Calu3 (cell line): ENCODE measurements around the gene NEMF. TPM values are rescaled to one million over a fixed set of nuclear protein-coding genes. Genes with fewer than 3 reads are reported as not detected.
"Not testable (repeated sequence)": the region's sequence is repeated elsewhere in the genome, so short reads cannot be mapped to it uniquely, and the experiment has no call there.

Experiments used
- BruUV-seq: library from RNA; stranded (reverse); fragments of 400-500 nt; replicated peaks from 2 replicates; lab custom pipeline; 2021; lab: Mats Ljungman, UMichigan
- CTCF ChIA-PET: fragments of 300-600 bp; sonication (Branson Sonifier 250); formaldehyde crosslinking; loops from one replicate; lab custom pipeline; 2022; ENCODE audit warnings: antibody characterized with exemption; lab: Charles Lee
- DNase-seq: peaks from one replicate; pipeline ENCODE4 v3.0.0; 2022
- H3K27ac Mint-ChIP-seq: one replicate; pipeline ENCODE4 v1.8.0; 2022; ENCODE audit warnings: mixed read lengths; ENCODE audit not compliant: unreplicated experiment
- H3K27me3 Mint-ChIP-seq: one replicate; pipeline ENCODE4 v1.8.0; 2022; ENCODE audit warnings: mixed read lengths; ENCODE audit not compliant: unreplicated experiment
- H3K36me3 Mint-ChIP-seq: one replicate; pipeline ENCODE4 v1.8.0; 2022; ENCODE audit warnings: mild to moderate bottlenecking, moderate library complexity, mixed read lengths; ENCODE audit not compliant: insufficient read depth, unreplicated experiment
- H3K4me1 Mint-ChIP-seq: one replicate; pipeline ENCODE4 v1.8.0; 2022; ENCODE audit warnings: mild to moderate bottlenecking, low read depth, mixed read lengths; ENCODE audit not compliant: unreplicated experiment
- H3K4me3 Mint-ChIP-seq: one replicate; pipeline ENCODE4 v1.8.0; 2022; ENCODE audit warnings: mild to moderate bottlenecking, low read depth, moderate library complexity, mixed read lengths; ENCODE audit not compliant: unreplicated experiment
- H3K9me3 Mint-ChIP-seq: one replicate; pipeline ENCODE4 v1.8.0; 2022; ENCODE audit warnings: low read depth, mixed read lengths; ENCODE audit not compliant: unreplicated experiment
- CTCF ChIP-seq: fragments of 200-600 bp; IDR thresholded peaks from one replicate; pipeline ENCODE4 v1.8.0; 2022; ENCODE audit warnings: antibody characterized with exemption; ENCODE audit not compliant: unreplicated experiment
- intact Hi-C: fragments of 100-400 bp; cut with micrococcal nuclease; formaldehyde crosslinking; loops from one replicate; pipeline ENCODE4 v1.10.0; 2022; ENCODE audit not compliant: unreplicated experiment
- total RNA-seq: library from RNA; stranded (reverse); gene quantifications from 2 replicates; pipeline ENCODE4 v1.2.3, GENCODE V29; 2022

NEMF gene
- total RNA-seq, 1 experiment from 2014 or later = 77.7 TPM

- no peak overlapping the region for H3K27ac Mint-ChIP-seq
- BruUV-seq = no TSS peak
- no peak overlapping the region for H3K4me3 Mint-ChIP-seq
- no peaks in the 10 kb centered on the region for H3K27me3 Mint-ChIP-seq
- H3K4me1 Mint-ChIP-seq = peaks cover 25% of the 10 kb centered on the region
- no peaks in the 10 kb centered on the region for H3K9me3 Mint-ChIP-seq
- no peak for TF ChIP-seq CTCF
- CTCF ChIA-PET = no interaction called here
- intact Hi-C loops = no loop called here
- peaks cover 53% of the 10 kb centered on the region for H3K36me3 Mint-ChIP-seq
- DNase-seq = no peak
These were observed 3.3 kb downstream of the NEMF start for GRCh38 chr14:49849213-49849847.

GRCh38 chr14:49828640-49829039, 23.9 kb downstream of the NEMF start:
- CTCF ChIA-PET = no interaction called here
- no peak for TF ChIP-seq CTCF

GRCh38 chr14:49820176-49820575, 32.4 kb downstream of the NEMF start:
- no peak overlapping the region for H3K27ac Mint-ChIP-seq
- CTCF ChIA-PET = no interaction called here
- H3K27me3 Mint-ChIP-seq = no peaks in the 10 kb centered on the region
- DNase-seq = no peak
- peaks cover 67% of the 10 kb centered on the region for H3K36me3 Mint-ChIP-seq
- H3K9me3 Mint-ChIP-seq = peaks cover 2% of the 10 kb centered on the region
- no peaks in the 10 kb centered on the region for H3K4me1 Mint-ChIP-seq
- TF ChIP-seq CTCF = no peak
- no peak overlapping the region for H3K4me3 Mint-ChIP-seq
- no TSS peak for BruUV-seq
- intact Hi-C loops = no loop called here

More at GRCh38 chr14:49828640-49829039, 23.9 kb downstream of the NEMF start:
- intact Hi-C loops = no loop called here
- Mint-ChIP-seq H3K4me3 (no peak overlapping the region), H3K27ac (no peak overlapping the region), H3K9me3 (no peaks in the 10 kb centered on the region), H3K4me1 (no peaks in the 10 kb centered on the region), H3K27me3 (no peaks in the 10 kb centered on the region), H3K36me3 (peaks cover 66% of the 10 kb centered on the region)
- TSS peak; percentile 39 for BruUV-seq
- no peak for DNase-seq

GRCh38 chr14:49816844-49817243, 35.7 kb downstream of the NEMF start:
- TF ChIP-seq CTCF = no peak
- intact Hi-C loops = no loop called here

GRCh38 chr14:49816118-49816517, 36.5 kb downstream of the NEMF start:
- CTCF ChIA-PET, H3K4me3 Mint-ChIP-seq, BruUV-seq, intact Hi-C loops, H3K27ac Mint-ChIP-seq, H3K9me3 Mint-ChIP-seq, DNase-seq, H3K4me1 Mint-ChIP-seq, H3K27me3 Mint-ChIP-seq: not testable (repeated sequence)
- peaks cover 48% of the 10 kb centered on the region for H3K36me3 Mint-ChIP-seq

More at GRCh38 chr14:49816844-49817243, 35.7 kb downstream of the NEMF start:
- H3K4me3 Mint-ChIP-seq = no peak overlapping the region
- H3K27ac Mint-ChIP-seq = no peak overlapping the region
- H3K36me3 Mint-ChIP-seq = peaks cover 49% of the 10 kb centered on the region
- no peak for DNase-seq
- BruUV-seq = no TSS peak
- no peaks in the 10 kb centered on the region for H3K4me1 Mint-ChIP-seq
- H3K27me3 Mint-ChIP-seq = no peaks in the 10 kb centered on the region
- CTCF ChIA-PET = no interaction called here
- H3K9me3 Mint-ChIP-seq = peaks cover 2% of the 10 kb centered on the region
